GM12878 (cell line): ENCODE results near the gene C1RL. TPM values are rescaled to one million over a fixed set of nuclear protein-coding genes. Genes with fewer than 3 reads are reported as not detected.
A peak's percentile ranks its signal among the peaks of the same experiment; 100 is the strongest.

Experiments used
- ATAC-seq: fragments of 200-7000 bp; cut with Tn5 transposase; 3 replicates; pipeline ENCODE4 v1.9.1; 2020; ENCODE audit warnings: mild to moderate bottlenecking, moderate library complexity
- BruUV-seq: library from RNA; stranded (reverse); fragments of 400-500 nt; replicated peaks from 2 replicates; lab custom pipeline; 2021; lab: Mats Ljungman, UMichigan
- CTCF ChIA-PET: fragments of 300-600 bp; sonication (Branson Sonifier 250); formaldehyde crosslinking; extraction: SDS; loops from one replicate; lab custom pipeline; 2021; ENCODE audit warnings: inconsistent platforms; lab: Yijun Ruan, JAX
- POLR2A ChIA-PET: fragments of 350-600 bp; formaldehyde crosslinking; extraction: SDS; loops from one replicate; lab custom pipeline; 2021; ENCODE audit warnings: inconsistent platforms; lab: Charles Lee
- RAD21 ChIA-PET: fragments of 300-600 bp; sonication (Branson Sonifier 250); formaldehyde crosslinking; loops from one replicate; lab custom pipeline; 2023; ENCODE audit warnings: antibody characterized with exemption; ENCODE audit not compliant: unreplicated experiment; lab: Charles Lee
- SMC1A ChIA-PET: fragments of 300-600 bp; sonication (Branson Sonifier 250); formaldehyde crosslinking; loops from one replicate; lab custom pipeline; 2023; ENCODE audit not compliant: unreplicated experiment, uncharacterized antibody; lab: Charles Lee
- DNase-seq: peaks from one replicate; pipeline ENCODE4 v3.0.0-alpha.2; 2011; ENCODE audit warnings: low read depth, low spot score
- FAIRE-seq: peaks from 3 replicates; lab custom pipeline; 2011; peaks lifted over from hg19 to GRCh38; lab: Jason Lieb, UNC
- H2AFZ ChIP-seq: 2 replicates; pipeline ENCODE4 v1.6.0; 2011; ENCODE audit warnings: low read depth, low read length, control low read depth; ENCODE audit not compliant: control insufficient read depth
- H3K27ac ChIP-seq: 2 replicates; pipeline ENCODE4 v1.5.1; 2011; ENCODE audit warnings: control low read depth; ENCODE audit not compliant: control insufficient read depth, insufficient read depth
- H3K27me3 ChIP-seq, 2 experiments: replicated peaks in 1 of 2; 2 replicates each; pipeline versions ENCODE4 v1.6.0 to v1.6.1; 2011; ENCODE audit warnings: low read length in 1 of 2; ENCODE audit not compliant: control insufficient read depth in 2 of 2, insufficient read depth in 2 of 2
- H3K36me3 ChIP-seq, 2 experiments: 2 replicates each; pipeline ENCODE4 v1.5.1; 2011; ENCODE audit warnings: low read length in 1 of 2; ENCODE audit not compliant: control insufficient read depth in 2 of 2, insufficient read depth in 2 of 2
- H3K4me1 ChIP-seq: 2 replicates; pipeline ENCODE4 v1.6.1; 2011; ENCODE audit warnings: mild to moderate bottlenecking, low read length, moderate library complexity, mixed read lengths; ENCODE audit not compliant: control insufficient read depth, insufficient read depth
- H3K4me2 ChIP-seq: 2 replicates; pipeline ENCODE4 v1.6.0; 2011; ENCODE audit warnings: control low read depth; ENCODE audit not compliant: control insufficient read depth, insufficient read depth
- H3K4me3 ChIP-seq: fragments of 200-600 bp; sonication (generic); 2 replicates; pipeline ENCODE4 v1.5.1; 2016
- H3K79me2 ChIP-seq: 2 replicates; pipeline ENCODE4 v1.6.0; 2011; ENCODE audit warnings: low read length; ENCODE audit not compliant: control insufficient read depth, insufficient read depth
- H3K9ac ChIP-seq: 2 replicates; pipeline ENCODE4 v1.8.0; 2011; ENCODE audit warnings: low read length, control low read depth, mixed read lengths; ENCODE audit not compliant: control insufficient read depth, insufficient read depth
- H3K9me3 ChIP-seq: replicated peaks from 3 replicates; pipeline ENCODE4 v1.5.1; 2011; ENCODE audit warnings: mild to moderate bottlenecking, low read length; ENCODE audit not compliant: control insufficient read depth, insufficient read depth
- H4K20me1 ChIP-seq: 2 replicates; pipeline ENCODE4 v1.6.0; 2011; ENCODE audit not compliant: control insufficient read depth, insufficient read depth
- BMI1 ChIP-seq: fragments of 450-650 bp; IDR thresholded peaks from 2 replicates; pipeline ENCODE4 v1.6.1; 2016; ENCODE audit warnings: mild to moderate bottlenecking, moderate library complexity, borderline replicate concordance
- BRCA1 ChIP-seq: IDR thresholded peaks from 2 replicates; pipeline ENCODE4 v1.6.1; 2011; ENCODE audit warnings: low read depth, low read length, improper control_type of control experiment
- CBX3 ChIP-seq: fragments of 200-600 bp; sonication (generic); IDR thresholded peaks from 2 replicates; pipeline ENCODE4 v1.6.1; 2016; ENCODE audit warnings: low read depth, borderline replicate concordance
- CREB1 ChIP-seq: IDR thresholded peaks from 2 replicates; pipeline ENCODE4 v1.6.1; 2012; ENCODE audit warnings: low read depth, mild to moderate bottlenecking, inconsistent platforms
- CTCF ChIP-seq, 3 experiments: IDR thresholded peaks in 2 of 3; conservative IDR thresholded peaks in 1 of 3; 2 replicates each; pipeline ENCODE4 v1.5.1; 2011; ENCODE audit warnings: low read depth in 3 of 3, low read length in 3 of 3, mild to moderate bottlenecking in 3 of 3, control low read depth in 2 of 3, moderate library complexity in 2 of 3, inconsistent platforms in 1 of 3, mixed read lengths in 1 of 3; ENCODE audit not compliant: control insufficient read depth in 2 of 3, insufficient read depth in 1 of 3; ENCODE audit errors: extremely low read depth in 1 of 3
- ELK1 ChIP-seq: IDR thresholded peaks from 2 replicates; pipeline ENCODE4 v1.6.1; 2012; ENCODE audit warnings: low read depth, low read length, improper control_type of control experiment
- ETV6 ChIP-seq, 2 experiments: fragments of 450-650 bp in 1 of 2; IDR thresholded peaks in 1 of 2; conservative IDR thresholded peaks in 1 of 2; 2 replicates each; pipeline ENCODE4 v1.6.1; 2014; ENCODE audit warnings: antibody characterized with exemption in 1 of 2, borderline replicate concordance in 1 of 2, low read depth in 1 of 2, mild to moderate bottlenecking in 1 of 2, moderate library complexity in 1 of 2
- HDAC2 ChIP-seq: fragments of 200-600 bp; sonication (generic); IDR thresholded peaks from 2 replicates; pipeline ENCODE4 v1.6.1; 2017
- KAT2A ChIP-seq: conservative IDR thresholded peaks from 2 replicates; pipeline ENCODE4 v1.6.1; 2011; ENCODE audit warnings: low read depth, low read length; ENCODE audit not compliant: control insufficient read depth
- POLR2A ChIP-seq: IDR thresholded peaks from 2 replicates; pipeline ENCODE4 v1.6.1; 2011; ENCODE audit warnings: low read depth, mild to moderate bottlenecking, low read length
- RBBP5 ChIP-seq: fragments of 200-600 bp; sonication (generic); conservative IDR thresholded peaks from 2 replicates; pipeline ENCODE4 v1.6.1; 2016
- RELA ChIP-seq: fragments of 450-650 bp; IDR thresholded peaks from 2 replicates; pipeline ENCODE4 v1.8.0; 2014; ENCODE audit warnings: borderline replicate concordance; ENCODE audit not compliant: partially characterized antibody
- SMARCA5 ChIP-seq: fragments of 450-650 bp; IDR thresholded peaks from 2 replicates; pipeline ENCODE4 v1.6.1; 2017; ENCODE audit warnings: mild to moderate bottlenecking
- WGBS: methylation state at CpG from one replicate; pipeline ENCODE4 v1.1.6; 2016; ENCODE audit warnings: low lambda C conversion rate; ENCODE audit not compliant: insufficient replicate concordance, insufficient coverage; ENCODE audit errors: missing lambda C conversion rate; 5-methylcytosine and 5-hydroxymethylcytosine counted together
- in situ Hi-C: fragments of 300-500 bp; cut with MboI; formaldehyde crosslinking; loops from 9 replicates; pipeline ENCODE4 v1.14.3; 2018; ENCODE audit warnings: mixed read lengths
- intact Hi-C: fragments of 100-400 bp; cut with micrococcal nuclease; formaldehyde crosslinking; loops from one replicate; pipeline ENCODE4 v1.14.2; 2022; ENCODE audit not compliant: unreplicated experiment
- polyA plus RNA-seq, 11 experiments: library from polyadenylated mRNA; depleted of rRNA in 4 of 11; unstranded in 6 of 11; stranded (reverse) in 5 of 11; fragments of >200 nt; fragmentation: Nextera tagmentation in 4 of 11; fragmentation: Illumina TruSeq in 1 of 11; extraction: Ambion mirVana in 4 of 11; extraction: Trizol in 1 of 11; gene quantifications; 1 replicate in 1 of 11; 2 replicates in 10 of 11; pipeline versions ENCODE4 v1.2.1 to v1.2.3, GENCODE V29; 2011 to 2016; ENCODE audit warnings: inconsistent platforms in 2 of 11, missing spikeins in 2 of 11, low read depth in 1 of 11
- total RNA-seq, 4 experiments: library from RNA; depleted of rRNA in 3 of 4; stranded (reverse); fragments of >200 nt in 3 of 4; fragmentation: Illumina TruSeq in 1 of 4; extraction: Trizol in 1 of 4; gene quantifications; 2 replicates each; pipeline versions ENCODE4 v1.2.1 to v1.2.3, GENCODE V29; 2013 to 2021

C1RL gene
- total and polyA plus RNA-seq, 10 of the 15 experiments (the other 5 are each of a cell fraction or from before 2014, with no cell fraction given) = 1.3 to 12.8 (median 8.1) TPM

GRCh38 chr12:7091660-7092228, 17.3 kb downstream of the C1RL start:
- RAD21 ChIA-PET = interaction anchor here (1.1 to 1.5 kb wide), 2 partner anchors 16 to 17 kb away, joined by 3 to 5 read pairs; partner anchors contain the start of gene C1RL
- Histone ChIP-seq H3K4me2 (peak overlapping the region; percentile 92), H2AFZ (peak overlapping the region; percentile 97), H3K36me3 (no peaks in the 10 kb centered on the region), H3K27ac (no peak overlapping the region; the same call in 1 of the 2 replicates), H3K4me1 (no peaks in the 10 kb centered on the region), H3K79me2 (no peaks in the 10 kb centered on the region), H3K9me3 (no peaks in the 10 kb centered on the region), H4K20me1 (no peaks in the 10 kb centered on the region), H3K9ac (peak overlapping the region; percentile 74), H3K4me3 (no peak overlapping the region; the same call in 1 of the 2 replicates), H3K27me3 (no peaks in the 10 kb centered on the region; a peak in 1 of 4 replicates)
- ATAC-seq (no peak; the same call in 1 of the 3 replicates), FAIRE-seq (no peak), DNase-seq (no peak)
- in situ Hi-C loops = no loop called here
- POLR2A ChIA-PET = interaction anchor here (0.5 to 1.1 kb wide), 3 partner anchors 13 to 167 kb away, joined by 3 to 4 read pairs (median 3); no protein-coding TSS in a partner anchor
- intact Hi-C loops = loop anchor here (1.0 to 5.0 kb wide), 4 partner anchors 74 to 169 kb away; partner anchors contain the start of genes C12orf57, EMG1, LPCAT3 and PHB2
- BruUV-seq = no TSS peak
- CTCF ChIA-PET = interaction anchor here (1.0 to 6.3 kb wide), 8 partner anchors 16 to 219 kb away, joined by 3 to 32 read pairs (median 5); partner anchors contain the start of genes C12orf57, C1RL, RNU7-1 and SPSB2
- 39% methylated on average over 10 of the region's 10 CpGs for WGBS
- SMC1A ChIA-PET = interaction anchor here (1.2 to 1.4 kb wide), 2 partner anchors 16 to 147 kb away, joined by 4 to 5 read pairs; no protein-coding TSS in a partner anchor
- TF ChIP-seq ELK1 (no peak), POLR2A (0 out of 2 replicates have a peak, but pooled peaks have one; percentile 5)

DNA sequence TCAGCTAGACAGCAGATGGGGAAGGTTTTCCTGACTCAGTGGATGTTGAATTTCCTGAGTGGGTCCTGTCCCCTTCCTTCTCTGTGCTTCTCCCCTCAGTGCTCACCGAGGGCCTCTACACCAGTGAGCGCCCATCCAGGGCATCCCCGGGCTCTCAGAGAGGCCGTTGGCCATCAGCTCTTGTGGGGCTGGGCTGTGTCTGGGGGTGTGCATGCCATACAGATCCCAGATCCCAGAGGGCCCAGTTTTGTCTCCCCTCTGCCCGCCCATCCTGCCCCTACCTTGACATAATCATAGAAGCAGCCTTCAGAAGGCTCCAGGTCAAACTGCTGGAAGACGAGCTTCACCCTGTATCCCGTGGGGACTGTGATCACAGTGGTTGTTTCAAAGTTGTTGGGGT, 17.8 kb downstream of the C1RL start:
- H3K9ac ChIP-seq = no peak overlapping the region
- no peaks in the 10 kb centered on the region for H3K79me2 ChIP-seq
- H3K36me3 ChIP-seq = no peaks in the 10 kb centered on the region
- ChIA-PET POLR2A (interaction anchor here (0.5 to 1.1 kb wide), 3 partner anchors 14 to 166 kb away, joined by 3 to 4 read pairs (median 3); no protein-coding TSS in a partner anchor), CTCF (interaction anchor here (1.0 to 6.3 kb wide), 3 partner anchors 22 to 146 kb away, joined by 4 to 32 read pairs (median 4); partner anchors contain the start of genes C12orf57 and RNU7-1), RAD21 (interaction anchor here (0.6 to 1.5 kb wide), 3 partner anchors 16 to 24 kb away, joined by 3 to 5 read pairs (median 3); partner anchors contain the start of gene C1RL), SMC1A (interaction anchor here (0.8 to 1.4 kb wide), 4 partner anchors 17 to 146 kb away, joined by 3 to 5 read pairs (median 4); no protein-coding TSS in a partner anchor)
- no peaks in the 10 kb centered on the region; a peak in 1 of 4 replicates for H3K27me3 ChIP-seq
- no peak overlapping the region for H3K4me3 ChIP-seq
- no peaks in the 10 kb centered on the region for H3K4me1 ChIP-seq
- no peak overlapping the region for H3K27ac ChIP-seq
- intact Hi-C loops (loop anchor here (5.0 kb wide), 3 partner anchors 74 to 169 kb away; partner anchors contain the start of genes EMG1, LPCAT3 and PHB2), in situ Hi-C loops (no loop called here)
- H4K20me1 ChIP-seq = no peaks in the 10 kb centered on the region
- DNase-seq (no peak), FAIRE-seq (no peak), ATAC-seq (no peak)
- no peak overlapping the region for H3K4me2 ChIP-seq
- BruUV-seq = no TSS peak
- 44% methylated on average over 7 of the region's 7 CpGs for WGBS
- H3K9me3 ChIP-seq = no peaks in the 10 kb centered on the region
- H2AFZ ChIP-seq = no peak overlapping the region
- TF ChIP-seq SMARCA5 (no peak), BRCA1 (no peak), RBBP5 (no peak), KAT2A (no peak), RELA (no peak), BMI1 (no peak), CTCF (IDR thresholded peaks at IDR 0.05 in 2 of 3, conservative IDR thresholded peaks at IDR 0.05 in 1 of 3; ENCODE audit: control insufficient read depth in 2 of 3, extremely low read depth in 1 of 3, insufficient read depth in 1 of 3, low read depth in 3 of 3, low read length in 3 of 3) (no peak), CREB1 (no peak), HDAC2 (no peak), ETV6 (conservative IDR thresholded peaks at IDR 0.05 in 1 of 2, IDR thresholded peaks at IDR 0.05 in 1 of 2; ENCODE audit: borderline replicate concordance in 1 of 2, low read depth in 1 of 2) (no peak), CBX3 (no peak)
